Choroid plexus epithelial cell (primary cell): ENCODE measurements around the gene EMILIN3.

ENCODE experiments used
- DNase-seq: peaks from one replicate; pipeline ENCODE4 v3.0.0-alpha.2; 2010; ENCODE audit warnings: low read depth
- H3K4me3 ChIP-seq: 2 replicates; pipeline ENCODE4 v1.5.1; 2011; ENCODE audit warnings: low read depth, mild to moderate bottlenecking, control low read depth, low read length, moderate library complexity
- TF ChIP-seq, protein P1 (sequence below): conservative IDR thresholded peaks from 2 replicates; pipeline ENCODE4 v1.5.1; 2011; ENCODE audit warnings: low read depth, mild to moderate bottlenecking, control low read depth, inconsistent platforms, low read length, moderate library complexity

The EMILIN3 gene

GRCh38 chr20:41353530-41353929 is 13.1 kb downstream of the EMILIN3 start:
- DNase-seq: no peak
- H3K4me3 ChIP-seq: no peak overlapping the region
- TF ChIP-seq, protein P1, sequence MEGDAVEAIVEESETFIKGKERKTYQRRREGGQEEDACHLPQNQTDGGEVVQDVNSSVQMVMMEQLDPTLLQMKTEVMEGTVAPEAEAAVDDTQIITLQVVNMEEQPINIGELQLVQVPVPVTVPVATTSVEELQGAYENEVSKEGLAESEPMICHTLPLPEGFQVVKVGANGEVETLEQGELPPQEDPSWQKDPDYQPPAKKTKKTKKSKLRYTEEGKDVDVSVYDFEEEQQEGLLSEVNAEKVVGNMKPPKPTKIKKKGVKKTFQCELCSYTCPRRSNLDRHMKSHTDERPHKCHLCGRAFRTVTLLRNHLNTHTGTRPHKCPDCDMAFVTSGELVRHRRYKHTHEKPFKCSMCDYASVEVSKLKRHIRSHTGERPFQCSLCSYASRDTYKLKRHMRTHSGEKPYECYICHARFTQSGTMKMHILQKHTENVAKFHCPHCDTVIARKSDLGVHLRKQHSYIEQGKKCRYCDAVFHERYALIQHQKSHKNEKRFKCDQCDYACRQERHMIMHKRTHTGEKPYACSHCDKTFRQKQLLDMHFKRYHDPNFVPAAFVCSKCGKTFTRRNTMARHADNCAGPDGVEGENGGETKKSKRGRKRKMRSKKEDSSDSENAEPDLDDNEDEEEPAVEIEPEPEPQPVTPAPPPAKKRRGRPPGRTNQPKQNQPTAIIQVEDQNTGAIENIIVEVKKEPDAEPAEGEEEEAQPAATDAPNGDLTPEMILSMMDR: no peak

GRCh38 chr20:41352666-41353065 is 14.0 kb downstream of the EMILIN3 start:
- TF ChIP-seq, protein P1: peak; percentile 16

DNA sequence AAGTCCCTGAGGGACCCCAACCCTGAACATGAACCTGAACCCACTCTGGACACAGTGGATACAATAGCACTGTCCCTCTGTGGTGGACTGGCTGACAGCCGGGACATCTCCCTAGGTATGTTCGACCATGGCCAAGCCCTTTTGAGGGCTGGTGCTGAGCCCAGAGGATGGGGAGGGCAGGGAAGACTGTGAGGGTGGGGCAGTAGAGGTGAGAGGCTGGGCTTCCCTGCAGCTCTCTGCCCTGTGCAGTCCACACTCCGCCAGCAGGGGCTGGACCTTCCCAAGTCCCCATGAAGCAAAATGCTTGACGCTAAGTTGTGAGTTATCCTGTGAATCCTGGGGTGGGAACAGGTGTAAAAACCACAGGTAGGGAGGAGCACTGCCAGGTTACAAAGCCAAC is 14.5 kb downstream of the EMILIN3 start:
- no peak for DNase-seq
- no peak overlapping the region for H3K4me3 ChIP-seq

More at GRCh38 chr20:41352666-41353065, 14.0 kb downstream of the EMILIN3 start:
- DNase-seq: no peak
- H3K4me3 ChIP-seq: no peak overlapping the region

GRCh38 chr20:41350408-41350962 is 16.1 kb downstream of the EMILIN3 start:
- DNase-seq: no peak
- TF ChIP-seq, protein P1: no peak
- H3K4me3 ChIP-seq: no peak overlapping the region

More for the DNA sequence above, 14.5 kb downstream of the EMILIN3 start:
- TF ChIP-seq, protein P1: peak; percentile 35

GRCh38 chr20:41349943-41350342 is 16.7 kb downstream of the EMILIN3 start:
- H3K4me3 ChIP-seq: no peak overlapping the region
- TF ChIP-seq, protein P1: no peak
- no peak for DNase-seq

DNA sequence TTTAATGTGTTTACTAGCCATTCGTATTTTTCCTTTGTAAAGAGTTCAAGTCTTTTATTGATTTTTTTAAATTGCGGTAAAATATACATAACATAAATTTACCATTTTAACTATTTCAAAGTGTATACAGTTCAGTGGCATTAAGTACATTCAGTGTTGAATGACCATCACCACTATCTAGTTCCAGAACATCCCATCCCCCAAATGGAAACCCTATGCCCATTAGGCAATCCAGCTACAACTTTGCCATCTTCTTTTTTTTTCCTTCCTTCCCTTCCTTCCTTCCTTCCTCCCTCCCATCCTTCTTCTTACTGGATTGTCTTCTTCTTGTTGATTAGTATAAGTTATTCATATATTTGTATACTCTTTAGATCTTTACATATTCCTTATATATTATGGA is 17.4 kb downstream of the EMILIN3 start:
- TF ChIP-seq, protein P1: no peak
- no peak overlapping the region for H3K4me3 ChIP-seq
- DNase-seq: no peak

DNA sequence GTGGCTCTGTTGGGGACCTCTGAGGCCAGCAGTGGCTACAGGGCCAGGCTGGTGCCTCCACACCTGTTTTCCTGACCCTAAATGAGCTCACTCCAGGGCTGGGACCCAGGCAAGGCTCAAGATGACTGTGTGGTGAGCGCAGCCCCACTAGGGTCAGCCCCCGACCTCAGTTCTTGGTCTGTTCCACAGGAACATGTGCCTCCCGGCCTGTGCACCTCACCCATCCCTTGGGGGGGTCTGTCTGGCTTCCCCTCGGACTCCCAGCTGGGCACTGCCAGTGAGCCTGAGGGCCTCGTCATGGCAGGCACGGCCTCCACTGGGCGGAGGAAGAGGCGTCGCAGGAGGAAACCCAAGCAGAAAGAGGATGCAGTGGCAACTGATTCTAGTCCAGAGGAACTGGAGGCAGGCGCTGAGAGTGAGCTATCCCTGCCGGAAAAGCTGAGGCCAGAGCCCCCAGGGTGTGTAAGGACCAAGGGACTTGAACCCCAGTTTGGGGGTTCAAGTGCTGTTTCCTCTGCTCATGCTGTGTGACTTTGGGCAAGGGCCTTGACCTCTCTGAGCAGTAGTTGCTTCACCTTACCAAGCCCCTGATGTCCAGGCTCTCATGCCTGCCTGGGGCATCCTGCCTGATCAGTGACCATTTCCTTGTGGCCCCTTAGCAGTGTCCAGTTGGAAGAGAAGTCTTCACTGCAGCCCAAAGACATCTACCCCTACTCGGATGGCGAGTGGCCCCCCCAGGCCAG is 18.0 kb downstream of the EMILIN3 start:
- TF ChIP-seq, protein P1: no peak
- no peak overlapping the region for H3K4me3 ChIP-seq
- DNase-seq: no peak
